Activated B cell treated with CpG ODN at 0.5 μM for 24 hours (primary cell): ENCODE measurements around the gene MPRIP. TPM values are rescaled to one million over a fixed set of nuclear protein-coding genes. Genes with fewer than 3 reads are reported as not detected.
A peak's percentile ranks its signal among the peaks of the same experiment; 100 is the strongest.

Experiments used
- ATAC-seq: fragments of 200-7000 bp; cut with Tn5 transposase; one replicate; pipeline ENCODE4 v1.10.0; 2021; ENCODE audit warnings: low read depth, mild to moderate bottlenecking, moderate library complexity
- CTCF ChIA-PET: fragments of 350-600 bp; sonication (Branson Sonifier 250); formaldehyde crosslinking; loops from one replicate; lab custom pipeline; 2021; ENCODE audit warnings: antibody characterized with exemption; lab: Charles Lee
- POLR2A ChIA-PET: fragments of 350-600 bp; sonication (Branson Sonifier 250); formaldehyde crosslinking; loops from one replicate; lab custom pipeline; 2021; ENCODE audit warnings: antibody characterized with exemption; lab: Charles Lee
- DNase-seq: peaks from one replicate; pipeline ENCODE4 v3.0.0; 2022
- H3K27ac Mint-ChIP-seq: one replicate; pipeline ENCODE4 v1.8.0; 2020; ENCODE audit warnings: mixed read lengths
- H3K27me3 Mint-ChIP-seq: one replicate; pipeline ENCODE4 v1.8.0; 2021; ENCODE audit warnings: mixed read lengths
- H3K36me3 Mint-ChIP-seq: one replicate; pipeline ENCODE4 v1.8.0; 2021; ENCODE audit warnings: low read depth, mixed read lengths
- H3K4me1 Mint-ChIP-seq: one replicate; pipeline ENCODE4 v1.8.0; 2021; ENCODE audit warnings: mixed read lengths
- H3K4me3 Mint-ChIP-seq: one replicate; pipeline ENCODE4 v1.8.0; 2020; ENCODE audit warnings: mild to moderate bottlenecking, mixed read lengths
- H3K9me3 Mint-ChIP-seq: one replicate; pipeline ENCODE4 v1.8.0; 2020; ENCODE audit warnings: mixed read lengths
- intact Hi-C: fragments of 100-400 bp; cut with micrococcal nuclease; formaldehyde crosslinking; loops from one replicate; pipeline ENCODE4 v1.15.1; 2024
- total RNA-seq: library from RNA; stranded (reverse); gene quantifications from 2 replicates; pipeline ENCODE4 v1.2.3, GENCODE V29; 2022
- TF ChIP-seq, protein P1 (sequence below): fragments of 200-600 bp; IDR thresholded peaks from one replicate; pipeline ENCODE4 v1.8.0; 2022; ENCODE audit warnings: antibody characterized with exemption, mild to moderate bottlenecking

Gene MPRIP
- total RNA-seq, 1 donor from 2014 or later, result 231 TPM

- peak overlapping the region; percentile 69 for H3K4me3 Mint-ChIP-seq
- CTCF ChIA-PET, result no interaction called here
- H3K4me1 Mint-ChIP-seq, result peaks cover 48% of the 10 kb centered on the region
These were observed 480 bp upstream of the MPRIP start for GRCh38 chr17:17041571-17042383.

DNA sequence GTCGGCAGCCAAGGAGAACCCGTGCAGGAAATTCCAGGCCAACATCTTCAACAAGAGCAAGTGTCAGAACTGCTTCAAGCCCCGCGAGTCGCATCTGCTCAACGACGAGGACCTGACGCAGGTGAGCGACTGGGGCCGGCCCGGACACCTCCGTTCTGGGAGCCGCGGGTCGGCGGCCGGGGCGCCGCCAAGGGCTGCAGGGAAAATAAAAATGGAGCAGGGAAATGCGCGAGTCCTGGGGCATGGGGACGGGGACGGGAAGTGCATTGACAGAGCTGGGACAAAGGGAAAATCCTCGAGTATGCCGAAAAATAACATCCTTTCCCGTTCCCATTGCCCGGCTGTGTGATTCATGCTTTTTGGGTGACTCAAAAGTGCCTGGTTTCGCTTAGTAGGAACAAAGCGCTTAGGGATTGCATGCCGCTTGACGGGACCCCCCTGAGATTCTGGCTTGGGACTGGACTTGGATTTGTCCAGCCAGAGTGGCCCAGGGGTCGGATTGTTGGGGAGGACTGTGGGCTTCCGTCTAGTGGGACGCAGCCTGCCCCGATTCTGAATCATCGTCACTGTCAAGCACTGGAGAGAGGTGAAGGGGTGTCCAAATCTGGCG lies 699 bp downstream of the MPRIP start:
- Mint-ChIP-seq H3K9me3 (peaks cover 2% of the 10 kb centered on the region), H3K4me3 (peak overlapping the region; percentile 94), H3K27me3 (no peaks in the 10 kb centered on the region), H3K27ac (peak overlapping the region; percentile 89), H3K36me3 (peaks cover 4% of the 10 kb centered on the region), H3K4me1 (peaks cover 56% of the 10 kb centered on the region)
- TF ChIP-seq, protein P1, sequence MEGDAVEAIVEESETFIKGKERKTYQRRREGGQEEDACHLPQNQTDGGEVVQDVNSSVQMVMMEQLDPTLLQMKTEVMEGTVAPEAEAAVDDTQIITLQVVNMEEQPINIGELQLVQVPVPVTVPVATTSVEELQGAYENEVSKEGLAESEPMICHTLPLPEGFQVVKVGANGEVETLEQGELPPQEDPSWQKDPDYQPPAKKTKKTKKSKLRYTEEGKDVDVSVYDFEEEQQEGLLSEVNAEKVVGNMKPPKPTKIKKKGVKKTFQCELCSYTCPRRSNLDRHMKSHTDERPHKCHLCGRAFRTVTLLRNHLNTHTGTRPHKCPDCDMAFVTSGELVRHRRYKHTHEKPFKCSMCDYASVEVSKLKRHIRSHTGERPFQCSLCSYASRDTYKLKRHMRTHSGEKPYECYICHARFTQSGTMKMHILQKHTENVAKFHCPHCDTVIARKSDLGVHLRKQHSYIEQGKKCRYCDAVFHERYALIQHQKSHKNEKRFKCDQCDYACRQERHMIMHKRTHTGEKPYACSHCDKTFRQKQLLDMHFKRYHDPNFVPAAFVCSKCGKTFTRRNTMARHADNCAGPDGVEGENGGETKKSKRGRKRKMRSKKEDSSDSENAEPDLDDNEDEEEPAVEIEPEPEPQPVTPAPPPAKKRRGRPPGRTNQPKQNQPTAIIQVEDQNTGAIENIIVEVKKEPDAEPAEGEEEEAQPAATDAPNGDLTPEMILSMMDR, result no peak
- ChIA-PET CTCF (no interaction called here), POLR2A (interaction anchor here (0.6 kb wide), 1 partner anchor 65 kb away, joined by 3 read pairs; no protein-coding TSS in a partner anchor)
- intact Hi-C loops, result loop anchor here (2.0 to 5.0 kb wide), 2 partner anchors 238 to 779 kb away; partner anchors contain the start of gene COPS3
- ATAC-seq (no peak), DNase-seq (no peak)

More at GRCh38 chr17:17041571-17042383, 480 bp upstream of the MPRIP start:
- TF ChIP-seq, protein P1, result no peak
- intact Hi-C loops, result loop anchor here (2.0 to 5.0 kb wide), 2 partner anchors 239 to 781 kb away; partner anchors contain the start of gene COPS3
- DNase-seq (peak; percentile 94), ATAC-seq (peak; percentile 93)
- Mint-ChIP-seq H3K36me3 (peaks cover 4% of the 10 kb centered on the region), H3K27ac (no peak overlapping the region), H3K9me3 (peaks cover 2% of the 10 kb centered on the region), H3K27me3 (no peaks in the 10 kb centered on the region)
- POLR2A ChIA-PET, result interaction anchor here (0.6 kb wide), 1 partner anchor 9 kb away, joined by 6 read pairs; no protein-coding TSS in a partner anchor

DNA sequence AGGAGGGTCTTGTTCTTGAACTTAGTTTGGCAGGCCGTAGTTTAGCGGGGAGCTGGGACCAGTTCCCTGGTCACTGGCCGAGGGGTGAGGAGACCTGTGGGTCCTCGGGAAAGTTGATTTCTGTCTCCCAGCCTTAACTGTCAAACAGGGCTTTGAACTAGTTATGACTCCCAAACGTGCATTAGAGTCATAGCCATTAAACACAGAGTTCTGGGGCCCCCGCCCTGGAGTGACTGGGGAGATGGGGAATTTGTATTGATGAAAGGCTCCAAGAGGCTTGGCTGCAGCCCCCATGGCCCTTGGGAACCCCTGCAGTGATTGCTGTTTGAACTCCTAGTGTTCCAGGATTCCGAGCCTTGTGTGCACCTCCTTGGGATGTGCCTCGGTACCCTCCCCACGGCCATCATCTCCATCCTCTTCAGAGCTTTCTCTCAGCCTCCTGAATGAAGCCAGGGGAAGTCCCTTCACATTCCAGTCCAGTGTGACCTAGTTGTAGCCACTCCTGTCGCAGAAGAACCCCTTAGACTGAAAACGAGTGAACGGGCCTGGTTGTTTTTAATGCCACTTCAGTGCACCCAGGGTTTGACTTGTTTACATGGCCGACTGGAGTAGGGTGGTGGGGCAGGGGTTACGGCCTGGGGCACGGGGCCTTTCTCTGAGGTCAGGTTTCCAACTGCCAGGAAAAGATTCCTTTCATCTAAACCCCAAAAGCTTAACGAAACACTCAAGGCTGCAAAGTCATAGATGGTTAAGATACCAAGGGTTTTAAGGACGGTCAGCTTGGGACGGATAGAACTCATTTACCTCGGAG lies 1.4 kb downstream of the MPRIP start:
- no peak for ATAC-seq
- H3K27me3 Mint-ChIP-seq, result no peaks in the 10 kb centered on the region
- CTCF ChIA-PET, result interaction anchor here (1.0 kb wide), 1 partner anchor 65 kb away, joined by 3 read pairs; no protein-coding TSS in a partner anchor
- peaks cover 4% of the 10 kb centered on the region for H3K36me3 Mint-ChIP-seq
- no peak for DNase-seq
- intact Hi-C loops, result loop anchor here (2.0 to 5.0 kb wide), 3 partner anchors 193 to 779 kb away; partner anchors contain the start of genes COPS3 and FLCN
- H3K4me1 Mint-ChIP-seq, result peaks cover 64% of the 10 kb centered on the region
- TF ChIP-seq, protein P1, result no peak
- peaks cover 2% of the 10 kb centered on the region for H3K9me3 Mint-ChIP-seq
- POLR2A ChIA-PET, result interaction anchor here (1.1 to 1.2 kb wide), 2 partner anchors 10 to 193 kb away, joined by 3 read pairs; partner anchors contain the start of gene FLCN
- H3K27ac Mint-ChIP-seq, result peak overlapping the region; percentile 89
- H3K4me3 Mint-ChIP-seq, result peak overlapping the region; percentile 94

DNA sequence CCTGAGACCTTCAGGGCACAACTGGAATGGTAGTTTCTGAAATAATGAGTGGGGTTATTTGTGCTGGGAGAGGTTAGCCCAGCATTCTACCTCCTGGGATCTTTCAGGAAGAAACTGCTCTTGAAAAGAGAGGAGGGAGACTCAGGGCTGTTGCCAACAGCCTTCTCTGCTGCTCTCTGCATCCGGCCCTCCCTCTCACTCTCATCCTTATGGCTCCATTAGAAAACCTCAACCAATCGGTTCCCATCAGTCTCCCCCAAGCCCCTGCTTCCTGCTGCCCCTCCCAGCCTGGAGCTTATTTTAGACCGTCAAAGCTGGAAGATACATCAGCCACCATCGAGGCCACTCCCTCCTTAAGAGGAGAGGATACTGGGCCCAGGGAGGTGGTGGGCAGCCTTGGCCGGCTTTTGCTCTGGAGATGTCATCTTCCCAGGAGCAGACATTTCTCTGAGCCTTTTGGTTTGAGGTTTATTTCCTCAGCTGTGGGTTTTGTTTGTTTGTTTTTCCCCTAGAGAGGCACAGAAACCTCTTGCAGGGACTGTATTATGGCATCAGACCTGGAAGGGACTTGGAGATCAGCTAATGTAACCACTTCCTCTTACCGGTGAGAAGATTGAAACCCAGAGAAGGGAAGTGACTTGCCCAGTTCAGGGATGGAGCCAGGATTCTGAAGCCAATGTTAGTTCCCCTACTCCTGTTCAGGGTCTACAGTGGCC lies 2.7 kb downstream of the MPRIP start:
- peak overlapping the region; percentile 89 for H3K27ac Mint-ChIP-seq
- POLR2A ChIA-PET, result interaction anchor here (0.7 to 1.8 kb wide), 4 partner anchors 8 to 57 kb away, joined by 3 to 22 read pairs (median 7); no protein-coding TSS in a partner anchor
- H3K4me3 Mint-ChIP-seq, result peak overlapping the region; percentile 94
- H3K9me3 Mint-ChIP-seq, result peaks cover 2% of the 10 kb centered on the region
- ATAC-seq, result peak; percentile 25
- intact Hi-C loops, result loop anchor here (1.0 to 5.0 kb wide), 3 partner anchors 9 to 777 kb away; partner anchors contain the start of gene FLCN
- CTCF ChIA-PET, result interaction anchor here (1.0 kb wide), 1 partner anchor 63 kb away, joined by 3 read pairs; no protein-coding TSS in a partner anchor
- H3K4me1 Mint-ChIP-seq, result peaks cover 72% of the 10 kb centered on the region
- TF ChIP-seq, protein P1, result no peak
- no peaks in the 10 kb centered on the region for H3K27me3 Mint-ChIP-seq
- peak; percentile 17 for DNase-seq
- peaks cover 4% of the 10 kb centered on the region for H3K36me3 Mint-ChIP-seq
